Nephron (organoid): ENCODE data around the gene GALNTL6.

Experiments
- H3K27ac Mint-ChIP-seq, 3 experiments: 2 replicates each; pipeline ENCODE4 v1.8.0; 2020; ENCODE audit warnings: mixed read lengths in 3 of 3, mild to moderate bottlenecking in 2 of 3, moderate library complexity in 1 of 3
- H3K27me3 Mint-ChIP-seq: 2 replicates; pipeline ENCODE4 v1.8.0; 2021; ENCODE audit warnings: low read depth, mild to moderate bottlenecking, moderate library complexity, mixed read lengths
- H3K36me3 Mint-ChIP-seq: 2 replicates; pipeline ENCODE4 v1.8.0; 2020; ENCODE audit warnings: low read depth, mixed read lengths
- H3K4me1 Mint-ChIP-seq: 2 replicates; pipeline ENCODE4 v1.8.0; 2020; ENCODE audit warnings: mixed read lengths
- H3K4me3 Mint-ChIP-seq, 3 experiments: 2 replicates each; pipeline ENCODE4 v1.8.0; 2020; ENCODE audit warnings: mild to moderate bottlenecking in 3 of 3, mixed read lengths in 3 of 3, moderate library complexity in 2 of 3
- H3K9me3 Mint-ChIP-seq: 2 replicates; pipeline ENCODE4 v1.8.0; 2020; ENCODE audit warnings: mixed read lengths
- TF ChIP-seq, protein P1 (sequence below), 3 experiments: fragments of 200-600 bp; sonication (generic); IDR thresholded peaks; one replicate each; pipeline ENCODE4 v1.5.0; 2021; ENCODE audit warnings: antibody characterized with exemption in 3 of 3; ENCODE audit not compliant: unreplicated experiment in 3 of 3

The GALNTL6 gene

DNA sequence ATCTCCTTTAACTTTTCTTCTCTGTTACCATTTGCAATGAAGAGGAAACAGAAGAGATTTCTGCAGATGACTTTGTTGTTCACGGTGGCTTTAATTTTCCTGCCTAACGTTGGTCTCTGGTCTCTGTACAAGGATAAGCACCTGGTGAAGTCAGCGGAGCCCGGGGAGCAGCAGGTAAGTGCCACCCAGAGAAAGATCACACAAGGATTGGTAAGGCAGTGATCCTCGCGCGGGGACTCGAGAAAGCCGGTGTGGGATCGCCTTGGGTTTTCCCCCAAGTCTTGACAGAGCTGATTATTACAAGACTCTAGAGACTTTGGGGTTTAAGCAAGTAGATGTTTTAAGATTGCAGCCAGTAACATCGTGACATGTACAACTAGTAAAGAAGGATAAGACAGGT lies 1.3 kb downstream of the GALNTL6 start:
- peaks cover 60% of the 10 kb centered on the region for H3K27me3 Mint-ChIP-seq
- H3K9me3 Mint-ChIP-seq = no peaks in the 10 kb centered on the region
- H3K4me3 Mint-ChIP-seq = peak overlapping the region in 2 of 3 experiments; percentile 83 to 88
- TF ChIP-seq, protein P1, sequence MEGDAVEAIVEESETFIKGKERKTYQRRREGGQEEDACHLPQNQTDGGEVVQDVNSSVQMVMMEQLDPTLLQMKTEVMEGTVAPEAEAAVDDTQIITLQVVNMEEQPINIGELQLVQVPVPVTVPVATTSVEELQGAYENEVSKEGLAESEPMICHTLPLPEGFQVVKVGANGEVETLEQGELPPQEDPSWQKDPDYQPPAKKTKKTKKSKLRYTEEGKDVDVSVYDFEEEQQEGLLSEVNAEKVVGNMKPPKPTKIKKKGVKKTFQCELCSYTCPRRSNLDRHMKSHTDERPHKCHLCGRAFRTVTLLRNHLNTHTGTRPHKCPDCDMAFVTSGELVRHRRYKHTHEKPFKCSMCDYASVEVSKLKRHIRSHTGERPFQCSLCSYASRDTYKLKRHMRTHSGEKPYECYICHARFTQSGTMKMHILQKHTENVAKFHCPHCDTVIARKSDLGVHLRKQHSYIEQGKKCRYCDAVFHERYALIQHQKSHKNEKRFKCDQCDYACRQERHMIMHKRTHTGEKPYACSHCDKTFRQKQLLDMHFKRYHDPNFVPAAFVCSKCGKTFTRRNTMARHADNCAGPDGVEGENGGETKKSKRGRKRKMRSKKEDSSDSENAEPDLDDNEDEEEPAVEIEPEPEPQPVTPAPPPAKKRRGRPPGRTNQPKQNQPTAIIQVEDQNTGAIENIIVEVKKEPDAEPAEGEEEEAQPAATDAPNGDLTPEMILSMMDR (IDR thresholded peaks at IDR 0.05; ENCODE audit: unreplicated experiment in 3 of 3) = no peak
- H3K36me3 Mint-ChIP-seq = no peaks in the 10 kb centered on the region
- H3K27ac Mint-ChIP-seq = no peak overlapping the region
- peaks cover 14% of the 10 kb centered on the region for H3K4me1 Mint-ChIP-seq

DNA sequence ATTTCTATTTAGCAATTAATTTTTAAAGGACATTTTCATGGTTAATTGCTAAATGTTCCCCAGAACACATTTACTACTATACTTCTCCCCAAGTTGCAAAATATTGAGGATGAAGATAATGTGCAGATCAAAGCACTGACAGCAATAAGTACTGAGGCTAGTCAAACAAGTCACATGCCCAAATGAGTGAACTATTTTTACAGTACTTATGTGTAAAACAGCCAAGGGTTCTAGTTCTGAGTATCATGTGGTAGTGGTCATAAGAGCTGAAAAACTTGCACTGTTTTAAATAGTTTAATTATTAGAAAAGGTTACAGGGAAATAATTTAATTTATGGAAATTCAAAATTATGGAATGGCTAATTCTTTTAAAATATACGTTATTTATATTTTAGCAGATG lies 3.8 kb downstream of the GALNTL6 start:
- H3K36me3 Mint-ChIP-seq = no peaks in the 10 kb centered on the region
- TF ChIP-seq, protein P1 (IDR thresholded peaks at IDR 0.05; ENCODE audit: unreplicated experiment in 3 of 3) = no peak
- no peak overlapping the region for H3K4me3 Mint-ChIP-seq
- no peak overlapping the region for H3K27ac Mint-ChIP-seq
- H3K4me1 Mint-ChIP-seq = peaks cover 12% of the 10 kb centered on the region
- H3K27me3 Mint-ChIP-seq = peaks cover 39% of the 10 kb centered on the region
- no peaks in the 10 kb centered on the region for H3K9me3 Mint-ChIP-seq

DNA sequence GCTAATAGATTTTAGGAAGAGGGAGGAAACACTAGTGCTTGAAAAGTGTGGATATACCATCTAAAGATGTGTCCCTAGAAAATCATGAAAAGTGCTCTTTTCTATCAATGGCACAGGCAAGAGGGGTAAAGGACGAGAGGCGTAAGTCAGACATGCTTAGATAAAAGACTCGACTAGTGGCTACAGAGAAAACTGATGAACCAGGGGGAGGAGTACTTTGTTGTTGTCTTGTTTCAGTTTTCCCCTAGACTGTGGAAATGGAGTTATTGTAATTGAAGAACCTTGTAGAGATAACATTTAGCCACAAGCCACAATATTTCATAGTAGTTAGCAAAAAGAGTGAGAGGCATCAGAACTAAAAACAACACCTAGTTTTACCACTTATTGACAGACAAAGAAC lies 21.4 kb downstream of the GALNTL6 start:
- H3K27me3 Mint-ChIP-seq = no peaks in the 10 kb centered on the region
- no peak overlapping the region for H3K4me3 Mint-ChIP-seq
- no peaks in the 10 kb centered on the region for H3K9me3 Mint-ChIP-seq
- H3K4me1 Mint-ChIP-seq = no peaks in the 10 kb centered on the region
- no peaks in the 10 kb centered on the region for H3K36me3 Mint-ChIP-seq
- TF ChIP-seq, protein P1 (IDR thresholded peaks at IDR 0.05; ENCODE audit: unreplicated experiment in 3 of 3) = no peak
- H3K27ac Mint-ChIP-seq = no peak overlapping the region

DNA sequence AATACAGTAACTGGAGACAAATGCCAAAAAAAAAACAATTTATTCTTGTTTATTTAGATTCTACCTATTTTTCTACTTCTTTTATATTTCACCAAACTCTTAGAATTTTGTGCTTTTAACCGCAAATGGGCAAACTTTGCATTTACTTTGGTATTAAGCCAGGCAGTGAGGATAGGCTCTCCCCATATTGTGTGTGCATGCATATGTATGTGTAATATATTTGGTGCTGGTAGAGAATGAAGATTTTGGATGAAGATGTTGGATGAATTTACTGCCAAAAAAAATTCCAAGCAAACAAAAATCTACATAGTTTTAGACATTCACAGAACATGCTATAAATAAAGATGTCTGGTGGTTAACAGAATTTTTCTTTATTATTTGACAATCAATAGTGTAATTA lies 30.3 kb downstream of the GALNTL6 start:
- Mint-ChIP-seq H3K4me3 (no peak overlapping the region), H3K4me1 (no peaks in the 10 kb centered on the region), H3K36me3 (no peaks in the 10 kb centered on the region), H3K27me3 (no peaks in the 10 kb centered on the region), H3K9me3 (no peaks in the 10 kb centered on the region), H3K27ac (no peak overlapping the region)
- TF ChIP-seq, protein P1 (IDR thresholded peaks at IDR 0.05; ENCODE audit: unreplicated experiment in 3 of 3) = no peak

DNA sequence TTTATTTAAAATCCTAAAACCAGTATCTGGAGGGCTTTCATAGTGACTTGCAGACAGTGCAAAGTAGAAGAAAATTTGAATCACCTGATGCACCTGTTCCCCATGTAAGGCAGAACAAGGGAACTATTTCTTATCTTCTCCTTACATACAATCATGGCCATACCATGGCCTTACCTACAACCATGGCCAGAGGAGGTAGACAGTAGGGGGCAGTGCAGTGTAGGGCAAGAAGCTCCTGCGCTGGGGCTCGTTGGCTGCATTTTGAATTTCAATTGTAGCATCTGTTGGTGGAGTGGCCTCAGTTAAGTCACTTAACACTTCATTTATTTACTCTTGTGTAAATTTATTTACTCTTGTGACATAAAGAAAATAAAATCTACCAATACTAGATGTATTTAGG lies 33.0 kb downstream of the GALNTL6 start:
- H3K27me3 Mint-ChIP-seq = no peaks in the 10 kb centered on the region
- H3K27ac Mint-ChIP-seq = no peak overlapping the region
- H3K4me1 Mint-ChIP-seq = no peaks in the 10 kb centered on the region
- TF ChIP-seq, protein P1 (IDR thresholded peaks at IDR 0.05; ENCODE audit: unreplicated experiment in 3 of 3) = peak; percentile 14 to 59 (median 28)
- no peak overlapping the region for H3K4me3 Mint-ChIP-seq
- H3K9me3 Mint-ChIP-seq = no peaks in the 10 kb centered on the region
- H3K36me3 Mint-ChIP-seq = no peaks in the 10 kb centered on the region

DNA sequence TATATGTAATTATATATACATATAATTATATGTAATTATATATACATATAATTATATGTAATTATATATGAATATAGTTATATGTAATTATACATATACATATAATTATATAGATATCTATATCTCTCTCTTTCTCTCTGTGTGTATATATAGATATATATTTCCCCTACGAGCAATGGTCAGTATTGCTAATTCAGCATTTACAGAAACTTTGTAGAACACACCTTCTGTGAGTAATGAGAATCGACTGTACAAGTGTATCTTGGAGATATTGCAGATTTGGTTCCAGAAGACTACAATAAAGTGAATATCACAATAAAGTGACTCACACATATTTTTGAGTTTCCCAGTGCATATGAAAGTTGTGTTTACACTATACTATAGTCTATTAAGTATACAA lies 33.7 kb downstream of the GALNTL6 start:
- H3K36me3 Mint-ChIP-seq = no peaks in the 10 kb centered on the region
- H3K4me1 Mint-ChIP-seq = no peaks in the 10 kb centered on the region
- no peaks in the 10 kb centered on the region for H3K9me3 Mint-ChIP-seq
- H3K4me3 Mint-ChIP-seq = no peak overlapping the region
- no peak overlapping the region for H3K27ac Mint-ChIP-seq
- no peaks in the 10 kb centered on the region for H3K27me3 Mint-ChIP-seq
- TF ChIP-seq, protein P1 (IDR thresholded peaks at IDR 0.05; ENCODE audit: unreplicated experiment in 3 of 3) = no peak
